H9 (cell line): ENCODE measurements around the gene SLIT1. TPM values are rescaled to one million over a fixed set of nuclear protein-coding genes. Genes with fewer than 3 reads are reported as not detected.

ENCODE experiments used
- DNase-seq: peaks from one replicate; pipeline ENCODE4 v3.0.0-alpha.2; 2017
- H2AFZ ChIP-seq: one replicate; pipeline ENCODE4 v1.6.1; 2013; ENCODE audit warnings: mild to moderate bottlenecking, low read length, control low read depth, moderate library complexity
- H2AK5ac ChIP-seq: 2 replicates; pipeline ENCODE4 v1.6.1; 2013; ENCODE audit warnings: low read length, control low read depth, mixed read lengths; ENCODE audit not compliant: insufficient read length
- H2BK120ac ChIP-seq: one replicate; pipeline ENCODE4 v1.6.1; 2013; ENCODE audit warnings: low read depth, mild to moderate bottlenecking, low read length, control low read depth, inconsistent platforms; ENCODE audit not compliant: poor library complexity, severe bottlenecking
- H2BK12ac ChIP-seq: 2 replicates; pipeline ENCODE4 v1.6.1; 2013; ENCODE audit warnings: low read length, control low read depth, mixed read lengths, low read depth; ENCODE audit not compliant: insufficient read length
- H2BK15ac ChIP-seq: 2 replicates; pipeline ENCODE4 v1.6.1; 2013; ENCODE audit warnings: low read depth, low read length, control low read depth
- H2BK20ac ChIP-seq: one replicate; pipeline ENCODE4 v1.6.1; 2013; ENCODE audit warnings: low read depth, mild to moderate bottlenecking, low read length, control low read depth, inconsistent platforms; ENCODE audit not compliant: poor library complexity, severe bottlenecking
- H2BK5ac ChIP-seq: 2 replicates; pipeline ENCODE4 v1.6.1; 2013; ENCODE audit warnings: low read length, control low read depth, mixed read lengths; ENCODE audit not compliant: insufficient read length
- H3K14ac ChIP-seq: 2 replicates; pipeline ENCODE4 v1.6.1; 2013; ENCODE audit warnings: low read length, control low read depth; ENCODE audit not compliant: insufficient read depth
- H3K18ac ChIP-seq: 2 replicates; pipeline ENCODE4 v1.6.1; 2013; ENCODE audit warnings: low read depth, mild to moderate bottlenecking, mixed read lengths, low read length, control low read depth; ENCODE audit not compliant: insufficient read length
- H3K23ac ChIP-seq: 2 replicates; pipeline ENCODE4 v1.6.1; 2013; ENCODE audit warnings: low read length, control low read depth, mixed read lengths, low read depth; ENCODE audit not compliant: insufficient read length
- H3K23me2 ChIP-seq: 2 replicates; pipeline ENCODE4 v1.6.1; 2013; ENCODE audit warnings: low read depth, mild to moderate bottlenecking, mixed read lengths, low read length, control low read depth; ENCODE audit not compliant: insufficient read length, poor library complexity, severe bottlenecking
- H3K27ac ChIP-seq: 2 replicates; pipeline ENCODE4 v1.5.1; 2013; ENCODE audit warnings: low read length, control low read depth, mixed read lengths, low read depth; ENCODE audit not compliant: insufficient read length
- H3K27me3 ChIP-seq: 2 replicates; pipeline ENCODE4 v1.6.1; 2013; ENCODE audit warnings: low read length, control low read depth, inconsistent platforms; ENCODE audit not compliant: insufficient read depth
- H3K4ac ChIP-seq: 2 replicates; pipeline ENCODE4 v1.6.1; 2013; ENCODE audit warnings: low read depth, mild to moderate bottlenecking, control low read depth, inconsistent platforms, low read length, moderate library complexity
- H3K4me1 ChIP-seq: 2 replicates; pipeline ENCODE4 v1.6.1; 2013; ENCODE audit warnings: low read length, control low read depth, inconsistent platforms; ENCODE audit not compliant: insufficient read depth
- H3K4me2 ChIP-seq: 2 replicates; pipeline ENCODE4 v1.6.1; 2013; ENCODE audit warnings: low read length, control low read depth, mixed read lengths; ENCODE audit not compliant: insufficient read length, insufficient read depth
- H3K56ac ChIP-seq: 2 replicates; pipeline ENCODE4 v1.6.1; 2013; ENCODE audit warnings: low read depth, mild to moderate bottlenecking, mixed read lengths, low read length, control low read depth; ENCODE audit not compliant: insufficient read length
- H3K79me1 ChIP-seq: 2 replicates; pipeline ENCODE4 v1.6.1; 2013; ENCODE audit warnings: low read depth, mild to moderate bottlenecking, moderate library complexity, low read length, control low read depth, inconsistent platforms; ENCODE audit not compliant: insufficient read depth, poor library complexity, severe bottlenecking
- H3K79me2 ChIP-seq: 2 replicates; pipeline ENCODE4 v1.6.1; 2013; ENCODE audit warnings: low read length, control low read depth, inconsistent platforms; ENCODE audit not compliant: insufficient read depth
- H3K9ac ChIP-seq: 2 replicates; pipeline ENCODE4 v1.6.1; 2013; ENCODE audit warnings: low read length, control low read depth, mixed read lengths; ENCODE audit not compliant: insufficient read length; ENCODE audit errors: extremely low read depth
- H3K9me3 ChIP-seq: one replicate; pipeline ENCODE4 v1.6.1; 2013; ENCODE audit warnings: low read depth, low read length, inconsistent platforms; ENCODE audit not compliant: control insufficient read depth
- H3T11ph ChIP-seq: one replicate; pipeline ENCODE4 v1.6.1; 2013; ENCODE audit warnings: mild to moderate bottlenecking, low read length, control low read depth, inconsistent platforms
- H4K20me1 ChIP-seq: one replicate; pipeline ENCODE4 v1.6.1; 2013; ENCODE audit not compliant: control insufficient read depth, insufficient read length, insufficient read depth
- H4K5ac ChIP-seq: 2 replicates; pipeline ENCODE4 v1.6.1; 2013; ENCODE audit warnings: low read depth, mild to moderate bottlenecking, mixed read lengths, low read length, control low read depth; ENCODE audit not compliant: insufficient read length
- H4K8ac ChIP-seq: replicated peaks from 2 replicates; pipeline ENCODE4 v1.6.1; 2013; ENCODE audit warnings: low read length, control low read depth, mixed read lengths, low read depth; ENCODE audit not compliant: insufficient read length
- H4K91ac ChIP-seq: 2 replicates; pipeline ENCODE4 v1.6.1; 2013; ENCODE audit warnings: low read depth, mild to moderate bottlenecking, moderate library complexity, mixed read lengths, low read length, control low read depth; ENCODE audit not compliant: insufficient read length
- H3K27ac Mint-ChIP-seq, 3 experiments: 2 replicates in 2 of 3; 3 replicates in 1 of 3; pipeline ENCODE4 v1.8.0; 2020 to 2021; ENCODE audit warnings: mixed read lengths in 3 of 3, mild to moderate bottlenecking in 1 of 3, moderate library complexity in 1 of 3
- H3K27me3 Mint-ChIP-seq: 2 replicates; pipeline ENCODE4 v1.8.0; 2021; ENCODE audit warnings: low read depth, mild to moderate bottlenecking, moderate library complexity, mixed read lengths
- H3K36me3 Mint-ChIP-seq, 3 experiments: 2 replicates in 2 of 3; 3 replicates in 1 of 3; pipeline ENCODE4 v1.8.0; 2020 to 2021; ENCODE audit warnings: low read depth in 3 of 3, mixed read lengths in 3 of 3; ENCODE audit not compliant: insufficient read depth in 1 of 3
- H3K4me1 Mint-ChIP-seq, 2 experiments: 2 replicates each; pipeline ENCODE4 v1.8.0; 2020; ENCODE audit warnings: mixed read lengths in 2 of 2
- H3K4me3 Mint-ChIP-seq, 2 experiments: 2 replicates in 1 of 2; 3 replicates in 1 of 2; pipeline ENCODE4 v1.8.0; 2020 to 2021; ENCODE audit warnings: mild to moderate bottlenecking in 2 of 2, mixed read lengths in 2 of 2, moderate library complexity in 1 of 2
- H3K9me3 Mint-ChIP-seq, 2 experiments: 2 replicates in 1 of 2; 3 replicates in 1 of 2; pipeline ENCODE4 v1.8.0; 2020; ENCODE audit warnings: mild to moderate bottlenecking in 2 of 2, mixed read lengths in 2 of 2, moderate library complexity in 1 of 2
- WGBS: extraction: QIAGEN DNeasy Blood & Tissue Kit; methylation state at CpG from one replicate; pipeline ENCODE4 v1.1.7; 2013; ENCODE audit warnings: missing lambda C conversion rate, low lambda C conversion rate, mixed read lengths; ENCODE audit not compliant: insufficient read length; ENCODE audit errors: extremely low coverage; 5-methylcytosine and 5-hydroxymethylcytosine counted together
- total RNA-seq: library from RNA; stranded (reverse); gene quantifications from 2 replicates; pipeline ENCODE4 v1.2.1, GENCODE V29; 2021
- TF ChIP-seq, protein P1 (sequence below): fragments of 200-600 bp; sonication (generic); conservative IDR thresholded peaks from 3 replicates; pipeline ENCODE4 v1.8.0; 2021; ENCODE audit warnings: antibody characterized with exemption, mild to moderate bottlenecking

Gene SLIT1
- total RNA-seq, 1 experiment from 2014 or later = 0.57 TPM

DNA sequence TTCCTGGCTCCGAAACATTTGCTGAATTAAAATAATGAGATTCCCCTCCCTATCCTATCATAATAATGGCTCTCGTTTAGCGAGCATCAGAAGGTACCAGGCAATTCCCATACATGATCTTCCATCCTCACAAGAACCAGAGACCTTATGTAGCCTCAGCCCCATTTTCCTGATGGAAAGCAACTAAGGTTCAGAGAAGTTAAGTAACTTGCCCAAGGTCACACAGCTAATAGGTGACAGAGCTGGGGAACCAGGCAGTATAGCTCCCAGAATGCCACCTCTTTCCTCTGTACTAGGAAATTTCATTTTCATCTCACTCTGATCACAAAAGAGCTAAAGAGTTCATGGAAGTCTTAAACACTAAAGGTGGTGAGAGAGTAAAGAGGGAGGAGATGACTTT, 2.4 kb downstream of the SLIT1 start:
- H4K20me1 ChIP-seq = no peaks in the 10 kb centered on the region

More for the DNA sequence above, 2.4 kb downstream of the SLIT1 start:
- no peak for DNase-seq
- WGBS = no CpG with 5 or more reads among the region's 3 CpGs
- H3K27me3 ChIP-seq = peaks cover 35% of the 10 kb centered on the region
- peaks cover 86% of the 10 kb centered on the region for H3K27me3 Mint-ChIP-seq
- no peaks in the 10 kb centered on the region for H3K9me3 ChIP-seq
- H3K56ac ChIP-seq = no peak overlapping the region
- H3K27ac Mint-ChIP-seq = no peak overlapping the region
- H3T11ph ChIP-seq = no peak overlapping the region
- no peak overlapping the region for H2BK20ac ChIP-seq
- H2BK15ac ChIP-seq = no peak overlapping the region
- H3K79me2 ChIP-seq = no peaks in the 10 kb centered on the region
- no peak overlapping the region for H4K8ac ChIP-seq
- H3K9ac ChIP-seq = no peak overlapping the region
- no peak overlapping the region for H4K5ac ChIP-seq
- H2AFZ ChIP-seq = no peak overlapping the region
- H3K18ac ChIP-seq = no peak overlapping the region
- H3K4me1 Mint-ChIP-seq = peaks cover 17 to 33% of the 10 kb centered on the region in 2 experiments
- H2AK5ac ChIP-seq = no peak overlapping the region
- H3K79me1 ChIP-seq = no peaks in the 10 kb centered on the region
- TF ChIP-seq, protein P1, sequence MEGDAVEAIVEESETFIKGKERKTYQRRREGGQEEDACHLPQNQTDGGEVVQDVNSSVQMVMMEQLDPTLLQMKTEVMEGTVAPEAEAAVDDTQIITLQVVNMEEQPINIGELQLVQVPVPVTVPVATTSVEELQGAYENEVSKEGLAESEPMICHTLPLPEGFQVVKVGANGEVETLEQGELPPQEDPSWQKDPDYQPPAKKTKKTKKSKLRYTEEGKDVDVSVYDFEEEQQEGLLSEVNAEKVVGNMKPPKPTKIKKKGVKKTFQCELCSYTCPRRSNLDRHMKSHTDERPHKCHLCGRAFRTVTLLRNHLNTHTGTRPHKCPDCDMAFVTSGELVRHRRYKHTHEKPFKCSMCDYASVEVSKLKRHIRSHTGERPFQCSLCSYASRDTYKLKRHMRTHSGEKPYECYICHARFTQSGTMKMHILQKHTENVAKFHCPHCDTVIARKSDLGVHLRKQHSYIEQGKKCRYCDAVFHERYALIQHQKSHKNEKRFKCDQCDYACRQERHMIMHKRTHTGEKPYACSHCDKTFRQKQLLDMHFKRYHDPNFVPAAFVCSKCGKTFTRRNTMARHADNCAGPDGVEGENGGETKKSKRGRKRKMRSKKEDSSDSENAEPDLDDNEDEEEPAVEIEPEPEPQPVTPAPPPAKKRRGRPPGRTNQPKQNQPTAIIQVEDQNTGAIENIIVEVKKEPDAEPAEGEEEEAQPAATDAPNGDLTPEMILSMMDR = no peak
- no peak overlapping the region for H3K23ac ChIP-seq
- no peak overlapping the region for H2BK12ac ChIP-seq
- no peak overlapping the region for H3K27ac ChIP-seq
- H3K4me2 ChIP-seq = no peak overlapping the region
- H2BK5ac ChIP-seq = no peak overlapping the region
- H3K36me3 Mint-ChIP-seq = no peaks in the 10 kb centered on the region; a peak in 2 of 7 replicates
- no peak overlapping the region for H4K91ac ChIP-seq
- no peak overlapping the region for H2BK120ac ChIP-seq
- no peaks in the 10 kb centered on the region for H3K9me3 Mint-ChIP-seq
- no peaks in the 10 kb centered on the region; the same call in 1 of the 2 replicates for H3K4me1 ChIP-seq
- H3K23me2 ChIP-seq = peaks cover 15% of the 10 kb centered on the region
- peak overlapping the region in 1 of 2 experiments; percentile 31; a peak in 1 of 5 replicates for H3K4me3 Mint-ChIP-seq
- no peak overlapping the region for H3K14ac ChIP-seq
- H3K4ac ChIP-seq = no peak overlapping the region
